GM23248 (cell line): Measurements from ENCODE around the gene SECISBP2L.

ENCODE experiments used
- EZH2 ChIP-seq: fragments of 200-600 bp; sonication (generic); IDR thresholded peaks from 2 replicates; pipeline ENCODE4 v1.6.1; 2018; ENCODE audit warnings: antibody characterized with exemption, mild to moderate bottlenecking; ENCODE audit not compliant: insufficient read depth, poor library complexity, severe bottlenecking
- EZH2phosphoT487 ChIP-seq: fragments of 200-600 bp; sonication (generic); IDR thresholded peaks from 2 replicates; pipeline ENCODE4 v1.6.1; 2018; ENCODE audit warnings: antibody characterized with exemption, moderate library complexity, mild to moderate bottlenecking, low read depth; ENCODE audit not compliant: insufficient read depth

- TF ChIP-seq EZH2 = no peak
- TF ChIP-seq EZH2phosphoT487 = no peak
These were observed 18.0 kb upstream of the SECISBP2L start for GRCh38 chr15:49064281-49064653.
